H1 (cell line): ENCODE results near the gene ADGRD2. TPM values are rescaled to one million over a fixed set of nuclear protein-coding genes. Genes with fewer than 3 reads are reported as not detected.
A peak's percentile ranks its signal among the peaks of the same experiment; 100 is the strongest.

Source experiments
- CTCF ChIA-PET: fragments of 300-600 bp; sonication (Branson Sonifier 250); formaldehyde crosslinking; loops from one replicate; lab custom pipeline; 2021; ENCODE audit not compliant: partially characterized antibody; lab: Charles Lee
- POLR2A ChIA-PET: fragments of 300-600 bp; sonication (Branson Sonifier 250); formaldehyde crosslinking; loops from one replicate; lab custom pipeline; 2021; ENCODE audit warnings: inconsistent platforms; ENCODE audit not compliant: partially characterized antibody; lab: Charles Lee
- DNase-seq, 2 experiments: peaks; one replicate each; pipeline versions ENCODE4 v3.0.0 to v3.0.0-alpha.2; 2010 to 2022; ENCODE audit warnings: low spot score in 2 of 2, low read depth in 1 of 2, mixed read lengths in 1 of 2
- FAIRE-seq: peaks from 2 replicates; lab custom pipeline; 2011; peaks lifted over from hg19 to GRCh38; lab: Jason Lieb, UNC
- H2AFZ ChIP-seq: 2 replicates; pipeline ENCODE4 v1.8.1; 2012; ENCODE audit warnings: low read length, inconsistent platforms
- H2AK5ac ChIP-seq: 2 replicates; pipeline ENCODE4 v1.6.1; 2013; ENCODE audit warnings: low read depth, low read length
- H2BK120ac ChIP-seq: replicated peaks from 2 replicates; pipeline ENCODE3; 2013; ENCODE audit warnings: low read depth, low read length, inconsistent platforms
- H2BK12ac ChIP-seq: 2 replicates; pipeline ENCODE4 v1.6.1; 2013; ENCODE audit warnings: low read depth, low read length
- H2BK15ac ChIP-seq: 2 replicates; pipeline ENCODE4 v1.6.1; 2013; ENCODE audit warnings: low read length
- H2BK20ac ChIP-seq: 2 replicates; pipeline ENCODE4 v1.6.1; 2013; ENCODE audit warnings: low read length
- H2BK5ac ChIP-seq: 2 replicates; pipeline ENCODE4 v1.6.1; 2013; ENCODE audit warnings: low read depth, low read length
- H3K14ac ChIP-seq: 2 replicates; pipeline ENCODE4 v1.6.1; 2013; ENCODE audit warnings: inconsistent platforms; ENCODE audit not compliant: insufficient read length
- H3K18ac ChIP-seq: 2 replicates; pipeline ENCODE4 v1.6.1; 2013; ENCODE audit warnings: low read length; ENCODE audit errors: extremely low read depth
- H3K23ac ChIP-seq: 2 replicates; pipeline ENCODE4 v1.6.1; 2013; ENCODE audit warnings: inconsistent platforms; ENCODE audit not compliant: insufficient read length
- H3K23me2 ChIP-seq: 2 replicates; pipeline ENCODE4 v1.6.1; 2013; ENCODE audit warnings: low read depth, low read length
- H3K27ac ChIP-seq: 2 replicates; pipeline ENCODE4 v1.6.1; 2011; ENCODE audit warnings: low read depth, low read length, inconsistent platforms
- H3K27me3 ChIP-seq, 4 experiments: replicated peaks in 1 of 4; 1 replicate in 1 of 4; 2 replicates in 3 of 4; pipeline versions ENCODE4 v1.6.1 to v1.8.1; 2011 to 2013; ENCODE audit warnings: low read length in 3 of 4, mild to moderate bottlenecking in 3 of 4, inconsistent platforms in 2 of 4, mixed read lengths in 2 of 4, moderate library complexity in 1 of 4; ENCODE audit not compliant: control insufficient read depth in 3 of 4, insufficient read depth in 3 of 4; ENCODE audit errors: extremely low read depth in 1 of 4
- H3K36me3 ChIP-seq, 4 experiments: 2 replicates each; pipeline versions ENCODE4 v1.6.1 to v1.8.1; 2011 to 2013; ENCODE audit warnings: mild to moderate bottlenecking in 4 of 4, low read length in 3 of 4, moderate library complexity in 2 of 4, control low read depth in 1 of 4, inconsistent platforms in 1 of 4; ENCODE audit not compliant: insufficient read depth in 4 of 4, control insufficient read depth in 2 of 4
- H3K4ac ChIP-seq: replicated peaks from 2 replicates; pipeline ENCODE3; 2013; ENCODE audit warnings: low read length, low read depth, mixed read lengths, inconsistent platforms; ENCODE audit not compliant: insufficient read length
- H3K4me1 ChIP-seq, 4 experiments: replicated peaks in 1 of 4; 1 replicate in 1 of 4; 2 replicates in 3 of 4; pipeline versions ENCODE4 v1.6.1 to v1.8.1; 2011 to 2013; ENCODE audit warnings: low read length in 3 of 4, inconsistent platforms in 2 of 4, mixed read lengths in 1 of 4; ENCODE audit not compliant: insufficient read depth in 4 of 4, control insufficient read depth in 3 of 4
- H3K4me2 ChIP-seq, 2 experiments: 2 replicates each; pipeline versions ENCODE4 v1.6.1 to v1.8.1; 2011 to 2013; ENCODE audit warnings: low read depth in 2 of 2, low read length in 2 of 2, control low read depth in 1 of 2, inconsistent platforms in 1 of 2, mild to moderate bottlenecking in 1 of 2; ENCODE audit not compliant: insufficient read depth in 1 of 2
- H3K4me3 ChIP-seq, 4 experiments: fragments of 200-600, 300-600 bp in 1 of 4; sonication (generic), shearing (Covaris generic), sonication (Bioruptor Twin) in 1 of 4; 2 replicates each; pipeline versions ENCODE4 v1.5.1 to v1.8.1; 2011 to 2016; ENCODE audit warnings: low read length in 4 of 4, low read depth in 3 of 4, control low read depth in 2 of 4, inconsistent platforms in 2 of 4, mild to moderate bottlenecking in 2 of 4, mixed read lengths in 1 of 4, moderate library complexity in 1 of 4; ENCODE audit not compliant: insufficient read depth in 2 of 4; ENCODE audit errors: extremely low read depth in 1 of 4
- H3K56ac ChIP-seq: replicated peaks from 2 replicates; pipeline ENCODE3; 2013; ENCODE audit warnings: low read depth, mild to moderate bottlenecking, mixed read lengths, low read length, inconsistent platforms; ENCODE audit not compliant: insufficient read length
- H3K79me1 ChIP-seq: 2 replicates; pipeline ENCODE4 v1.6.1; 2013; ENCODE audit warnings: low read depth, low read length, control low read depth
- H3K79me2 ChIP-seq, 2 experiments: 2 replicates each; pipeline versions ENCODE4 v1.6.1 to v1.8.1; 2012 to 2013; ENCODE audit warnings: low read length in 2 of 2, mild to moderate bottlenecking in 2 of 2, inconsistent platforms in 1 of 2; ENCODE audit not compliant: insufficient read depth in 2 of 2, control insufficient read depth in 1 of 2
- H3K9ac ChIP-seq, 4 experiments: replicated peaks in 1 of 4; 1 replicate in 1 of 4; 2 replicates in 3 of 4; pipeline versions ENCODE4 v1.6.1 to v1.8.1; 2011 to 2013; ENCODE audit warnings: low read depth in 3 of 4, low read length in 3 of 4, control low read depth in 2 of 4, mild to moderate bottlenecking in 2 of 4, moderate library complexity in 2 of 4, inconsistent platforms in 1 of 4; ENCODE audit errors: extremely low read depth in 1 of 4
- H3K9me3 ChIP-seq, 2 experiments: 2 replicates each; pipeline versions ENCODE4 v1.6.1 to v1.8.1; 2012 to 2013; ENCODE audit warnings: mild to moderate bottlenecking in 2 of 2, moderate library complexity in 2 of 2, control low read depth in 1 of 2, inconsistent platforms in 1 of 2, low read depth in 1 of 2, low read length in 1 of 2, mixed read lengths in 1 of 2; ENCODE audit not compliant: insufficient read depth in 2 of 2
- H4K20me1 ChIP-seq, 2 experiments: replicated peaks in 1 of 2; 2 replicates each; pipeline versions ENCODE3 to v1.8.1; 2011 to 2013; ENCODE audit warnings: inconsistent platforms in 2 of 2, low read length in 2 of 2, mild to moderate bottlenecking in 1 of 2; ENCODE audit not compliant: insufficient read depth in 2 of 2, control insufficient read depth in 1 of 2
- H4K5ac ChIP-seq: 2 replicates; pipeline ENCODE4 v1.6.1; 2013; ENCODE audit warnings: low read length, low read depth, mixed read lengths, inconsistent platforms; ENCODE audit not compliant: insufficient read length
- H4K8ac ChIP-seq: 2 replicates; pipeline ENCODE4 v1.8.0; 2013; ENCODE audit warnings: mild to moderate bottlenecking, moderate library complexity, low read length, inconsistent platforms; ENCODE audit not compliant: insufficient read depth; ENCODE audit errors: extremely low read depth
- H4K91ac ChIP-seq: replicated peaks from 2 replicates; pipeline ENCODE3; 2013; ENCODE audit warnings: low read length, mixed read lengths, inconsistent platforms; ENCODE audit not compliant: insufficient read length
- CBX5 ChIP-seq: fragments of 300-800, 300-1000 bp; sonication (generic); IDR thresholded peaks from 2 replicates; pipeline ENCODE4 v1.7.1; 2016; ENCODE audit warnings: antibody characterized with exemption, low read length, low read depth
- CTBP2 ChIP-seq: IDR thresholded peaks from 2 replicates; pipeline ENCODE4 v1.7.0; 2011; ENCODE audit warnings: borderline replicate concordance, mild to moderate bottlenecking, moderate library complexity, mixed read lengths, low read length; ENCODE audit not compliant: insufficient read depth, insufficient read length
- EGR1 ChIP-seq: IDR thresholded peaks from 2 replicates; pipeline ENCODE4 v1.6.1; 2011; ENCODE audit warnings: low read depth, low read length, borderline replicate concordance
- JUN ChIP-seq: IDR thresholded peaks from 2 replicates; pipeline ENCODE4 v1.6.1; 2011; ENCODE audit warnings: low read depth, mild to moderate bottlenecking, improper control_type of control experiment, low read length
- RNF2 ChIP-seq: fragments of 200-900, 300-1000 bp; sonication (generic); IDR thresholded peaks from 2 replicates; pipeline ENCODE4 v1.7.1; 2016; ENCODE audit warnings: borderline replicate concordance, low read depth, mild to moderate bottlenecking, antibody characterized with exemption, low read length; ENCODE audit not compliant: poor library complexity, severe bottlenecking; ENCODE audit errors: missing control alignments
- WGBS, 2 experiments: shearing (Covaris generic) in 1 of 2; methylation state at CpG; one replicate each; pipeline versions ENCODE4 v1.1.6 to v1.1.7; 2013 to 2015; ENCODE audit warnings: low lambda C conversion rate in 2 of 2, mixed read lengths in 2 of 2, inconsistent platforms in 1 of 2, low coverage in 1 of 2, missing lambda C conversion rate in 1 of 2; ENCODE audit not compliant: insufficient replicate concordance in 2 of 2, insufficient coverage in 1 of 2, insufficient read length in 1 of 2; ENCODE audit errors: extremely low coverage in 1 of 2, missing lambda C conversion rate in 1 of 2; 5-methylcytosine and 5-hydroxymethylcytosine counted together
- polyA plus RNA-seq, 7 experiments: library from polyadenylated mRNA; depleted of rRNA in 3 of 7; stranded (reverse) in 5 of 7; unstranded in 2 of 7; fragments of >200 nt in 5 of 7; fragments of 200-250 nt in 2 of 7; gene quantifications; 1 replicate in 5 of 7; 2 replicates in 1 of 7; 4 replicates in 1 of 7; pipeline versions ENCODE4 v1.2.1 to v1.2.3, GENCODE V29; 2011 to 2013; ENCODE audit warnings: missing spikeins in 2 of 7, mixed read lengths in 2 of 7
- total RNA-seq: library from RNA; stranded (reverse); fragmentation: NEBNext Ultra II Directional; extraction: Animal tissue kit (Norgen Biotek cat#: 25700); gene quantifications from 2 replicates; pipeline ENCODE4 v1.2.1, GENCODE V29; 2021

Gene ADGRD2
- total and polyA plus RNA-seq, 2 of the 8 experiments (the other 6 are each of a cell fraction or from before 2014, with no cell fraction given): 0.41 to 1.4 TPM

DNA sequence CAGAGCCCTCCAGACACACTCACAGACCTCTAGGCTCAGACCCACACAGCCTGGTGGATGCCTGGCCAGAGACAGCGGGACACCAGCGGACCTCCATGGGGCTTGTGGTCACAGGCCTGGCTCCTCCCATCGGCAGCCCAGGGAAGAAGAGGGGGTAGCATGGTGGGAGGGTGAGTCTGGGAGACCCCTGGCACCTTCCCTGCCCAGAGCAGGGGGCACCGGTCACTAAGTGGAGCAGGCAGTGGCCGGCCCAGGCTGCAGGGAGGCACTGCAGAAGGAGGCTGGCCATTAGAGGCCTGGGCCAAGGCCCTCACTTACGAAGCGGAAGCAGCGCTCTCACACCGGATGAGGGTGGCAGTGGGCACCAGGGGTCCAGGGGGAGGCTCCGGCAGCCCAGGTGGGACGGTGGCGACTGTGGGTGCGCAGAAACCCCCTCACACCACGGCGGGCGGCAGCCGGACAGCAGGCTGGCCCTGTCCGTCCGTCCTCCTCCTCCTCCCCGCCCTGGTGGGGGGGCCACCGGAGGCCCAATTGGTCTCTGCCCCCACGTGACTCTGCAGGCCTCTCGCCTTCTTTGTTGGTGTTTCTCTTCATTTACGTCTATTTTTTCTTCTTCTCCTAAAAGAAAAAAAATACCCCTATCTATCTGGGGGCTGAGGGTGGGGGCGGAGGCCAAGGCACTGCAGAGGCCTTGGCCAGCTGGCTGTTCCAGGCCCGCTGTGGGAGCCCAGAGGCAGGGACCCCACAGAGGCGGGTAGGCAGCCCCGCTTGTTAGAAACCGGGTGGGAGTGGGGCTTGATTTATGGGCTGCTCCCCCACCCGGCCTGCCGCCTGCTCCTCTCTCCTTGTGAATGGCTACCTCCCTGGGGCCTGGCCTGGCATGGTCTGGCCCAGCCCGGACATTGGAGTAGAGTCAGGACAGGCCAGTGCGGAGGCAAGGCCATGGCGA lies 57.0 kb downstream of the ADGRD2 start, which contains the start of gene NR5A1:
TSS of gene NR5A1 (minus strand) at position 469 of the 949 bp plus-strand sequence. CDS start 4,004 bp downstream, outside the sequence.
- Histone ChIP-seq H2BK120ac (no peak within 1 kb of the TSS), H2BK20ac (peak within 1 kb of the TSS; percentile 72; the same call in 1 of the 2 replicates), H3K4ac (no peak within 1 kb of the TSS), H2BK15ac (peak within 1 kb of the TSS; percentile 72; the same call in 1 of the 2 replicates), H3K27ac (no peak within 1 kb of the TSS), H3K36me3 (peaks cover 0 to 8% (median 0%) of the 10 kb centered on the region in 4 experiments; a peak in 1 of 8 replicates), H3K27me3 (peaks cover 35 to 44% (median 41%) of the 10 kb centered on the region in 4 experiments), H3K79me1 (no peaks in the 10 kb centered on the region), H3K23ac (no peak within 1 kb of the TSS), H3K4me3 (no peak within 1 kb of the TSS), H2BK5ac (0 out of 2 replicates have a peak within 1 kb of the TSS, but pooled peaks have one; percentile 5), H3K4me2 (0 out of 4 replicates have a peak within 1 kb of the TSS, but pooled peaks of 1 of the 2 experiments have one; percentile 55), H4K8ac (peak within 1 kb of the TSS; percentile 82; the same call in 1 of the 2 replicates), H3K18ac (peak within 1 kb of the TSS; percentile 51), H2AFZ (no peak within 1 kb of the TSS), H4K5ac (no peak within 1 kb of the TSS), H3K4me1 (peaks cover 0 to 23% (median 12%) of the 10 kb centered on the region in 4 experiments; a peak in 6 of 7 replicates), H2AK5ac (no peak within 1 kb of the TSS), H4K20me1 (no peaks in the 10 kb centered on the region), H2BK12ac (peak within 1 kb of the TSS; percentile 84; the same call in 1 of the 2 replicates), H3K9ac (no peak within 1 kb of the TSS), H3K56ac (no peak within 1 kb of the TSS), H3K23me2 (peaks cover 7% of the 10 kb centered on the region; the same call in 1 of the 2 replicates), H4K91ac (peak within 1 kb of the TSS; percentile 65), H3K9me3 (no peaks in the 10 kb centered on the region; a peak in 1 of 4 replicates), H3K79me2 (no peaks in the 10 kb centered on the region), H3K14ac (no peak within 1 kb of the TSS)
- FAIRE-seq: no peak
- ChIA-PET CTCF (interaction anchor here (2.0 kb wide), 1 partner anchor 15 kb away, joined by 12 read pairs; no protein-coding TSS in a partner anchor), POLR2A (interaction anchor here (2.0 kb wide), 1 partner anchor 23 kb away, joined by 6 read pairs; no protein-coding TSS in a partner anchor)
- DNase-seq: no peak
- TF ChIP-seq RNF2: no peak
- TF ChIP-seq CTBP2: no peak
- TF ChIP-seq JUN: no peak
- no peak for TF ChIP-seq EGR1
- TF ChIP-seq CBX5: no peak
- WGBS, 2 experiments: 85% methylated on average over 25 of the region's 34 CpGs; no CpG with 5 or more reads in 1 of the 2 experiments
